Thyroid gland (tissue), 4 donors: Measurements from ENCODE around the gene LRPPRC.

Source experiments
- CTCF ChIP-seq, 6 experiments: fragments of 200-600 bp in 3 of 6; fragments of 450-650 bp in 3 of 6; sonication (generic) in 3 of 6; IDR thresholded peaks; one replicate each; pipeline ENCODE4 v1.5.1; 2016 to 2019; ENCODE audit warnings: antibody characterized with exemption in 6 of 6, mild to moderate bottlenecking in 2 of 6, inconsistent platforms in 1 of 6, moderate library complexity in 1 of 6
- POLR2A ChIP-seq, 2 donors: fragments of 450-650 bp; IDR thresholded peaks; one replicate each; pipeline ENCODE4 v1.6.1; 2017; ENCODE audit warnings: antibody characterized with exemption in 2 of 2, mild to moderate bottlenecking in 2 of 2, moderate library complexity in 1 of 2

- TF ChIP-seq CTCF (IDR thresholded peaks at IDR 0.05) (no peak), POLR2A (IDR thresholded peaks at IDR 0.05) (no peak)
Measured at GRCh38 chr2:43852196-43852730, 143.5 kb downstream of the LRPPRC start.
